NK-92 (cell line): ENCODE results near the gene ABLIM1.

Source experiments
- DNase-seq: peaks from one replicate; lab custom pipeline; 2025; ENCODE audit not compliant: unreplicated experiment; lab: John Stamatoyannopoulos, UW

ABLIM1 gene

GRCh38 chr10:114648368-114648767, 9.7 kb downstream of the ABLIM1 start:
- no peak for DNase-seq

GRCh38 chr10:114647545-114648138, 10.4 kb downstream of the ABLIM1 start:
- no peak for DNase-seq

- no peak for DNase-seq
Measured at GRCh38 chr10:114646426-114646825, 11.6 kb downstream of the ABLIM1 start.

GRCh38 chr10:114645706-114646105, 12.4 kb downstream of the ABLIM1 start:
- no peak for DNase-seq

- DNase-seq = no peak
Measured at GRCh38 chr10:114643158-114643557, 14.9 kb downstream of the ABLIM1 start.

GRCh38 chr10:114642729-114643128, 15.3 kb downstream of the ABLIM1 start:
- no peak for DNase-seq

GRCh38 chr10:114638821-114639625, 19.1 kb downstream of the ABLIM1 start:
- no peak for DNase-seq

- no peak for DNase-seq
Measured at GRCh38 chr10:114635797-114636550, 22.1 kb downstream of the ABLIM1 start.

- no peak for DNase-seq
Measured at GRCh38 chr10:114635101-114635500, 23.0 kb downstream of the ABLIM1 start.

GRCh38 chr10:114634609-114634979, 23.5 kb downstream of the ABLIM1 start:
- DNase-seq = no peak

GRCh38 chr10:114632869-114633715, 25.0 kb downstream of the ABLIM1 start:
- DNase-seq = no peak

- DNase-seq = no peak
Measured at GRCh38 chr10:114631666-114632417, 26.2 kb downstream of the ABLIM1 start.

GRCh38 chr10:114631090-114631665, 26.9 kb downstream of the ABLIM1 start:
- DNase-seq = no peak

- DNase-seq = no peak
Measured at GRCh38 chr10:114629824-114630730, 28.0 kb downstream of the ABLIM1 start.

- DNase-seq = no peak
Measured at GRCh38 chr10:114629083-114629823, 28.8 kb downstream of the ABLIM1 start.

GRCh38 chr10:114628106-114628505, 30.0 kb downstream of the ABLIM1 start:
- DNase-seq = no peak

- no peak for DNase-seq
Measured at GRCh38 chr10:114626841-114627240, 31.2 kb downstream of the ABLIM1 start.
